A673 (cell line): ENCODE data around the gene GSG1L2. TPM values are rescaled to one million over a fixed set of nuclear protein-coding genes. Genes with fewer than 3 reads are reported as not detected.

Source experiments
- BruUV-seq: library from RNA; stranded (reverse); fragments of 400-500 nt; replicated peaks from 2 replicates; lab custom pipeline; 2021; lab: Mats Ljungman, UMichigan
- CTCF ChIA-PET: fragments of 300-600 bp; sonication (Branson Sonifier 250); formaldehyde crosslinking; loops from one replicate; lab custom pipeline; 2022; ENCODE audit warnings: antibody characterized with exemption; lab: Charles Lee
- POLR2A ChIA-PET: fragments of 300-600 bp; sonication (Branson Sonifier 250); formaldehyde crosslinking; loops from one replicate; lab custom pipeline; 2022; ENCODE audit warnings: antibody characterized with exemption; ENCODE audit not compliant: low non-redundant PET; lab: Charles Lee
- DNase-seq: peaks from one replicate; pipeline ENCODE4 v3.0.0-alpha.2; 2015; ENCODE audit warnings: low spot score
- H3K27ac ChIP-seq: fragments of 200-600 bp; sonication (generic); 2 replicates; pipeline ENCODE4 v1.5.1; 2016; ENCODE audit warnings: mixed run types, low read depth, mild to moderate bottlenecking, mixed read lengths, antibody characterized with exemption, low read length; ENCODE audit not compliant: poor library complexity, severe bottlenecking
- H3K27me3 ChIP-seq: fragments of 200-600 bp; sonication (generic); replicated peaks from 2 replicates; pipeline ENCODE4 v1.6.1; 2017; ENCODE audit warnings: mixed run types, low read depth, mild to moderate bottlenecking, mixed read lengths, antibody characterized with exemption, low read length; ENCODE audit not compliant: insufficient read depth, poor library complexity
- H3K36me3 ChIP-seq: fragments of 200-600 bp; sonication (generic); 2 replicates; pipeline ENCODE4 v1.6.1; 2016; ENCODE audit warnings: mixed run types, mild to moderate bottlenecking, mixed read lengths, antibody characterized with exemption, low read length; ENCODE audit not compliant: insufficient read depth, poor library complexity, severe bottlenecking
- H3K4me1 ChIP-seq: fragments of 200-600 bp; sonication (generic); 2 replicates; pipeline ENCODE4 v1.6.1; 2017; ENCODE audit warnings: mixed run types, mild to moderate bottlenecking, mixed read lengths, antibody characterized with exemption, low read length; ENCODE audit not compliant: insufficient read depth, poor library complexity, severe bottlenecking
- H3K4me3 ChIP-seq: fragments of 200-600 bp; sonication (generic); 2 replicates; pipeline ENCODE4 v1.5.1; 2016; ENCODE audit warnings: low read depth, mixed run types, mild to moderate bottlenecking, mixed read lengths, low read length; ENCODE audit not compliant: poor library complexity, severe bottlenecking
- H3K9me3 ChIP-seq: fragments of 200-600 bp; sonication (generic); 2 replicates; pipeline ENCODE4 v1.6.1; 2016; ENCODE audit warnings: mixed run types, low read depth, mild to moderate bottlenecking, mixed read lengths, antibody characterized with exemption, low read length; ENCODE audit not compliant: poor library complexity, severe bottlenecking
- CTCF ChIP-seq: fragments of 300-800, 200-600 bp; sonication (generic); conservative IDR thresholded peaks from 2 replicates; pipeline ENCODE4 v1.5.1; 2017; ENCODE audit warnings: low read depth, mild to moderate bottlenecking, antibody characterized with exemption, low read length, moderate library complexity, mixed read lengths
- EZH2 ChIP-seq: fragments of 200-600 bp; sonication (generic); IDR thresholded peaks from 2 replicates; pipeline ENCODE4 v1.6.1; 2017; ENCODE audit warnings: borderline replicate concordance, low read depth, mild to moderate bottlenecking, mixed read lengths, antibody characterized with exemption, low read length; ENCODE audit not compliant: poor library complexity, severe bottlenecking
- intact Hi-C: fragments of 100-400 bp; cut with micrococcal nuclease; formaldehyde crosslinking; loops from one replicate; pipeline ENCODE4 v1.10.0; 2022; ENCODE audit not compliant: unreplicated experiment
- total RNA-seq: library from RNA; stranded (reverse); gene quantifications from 2 replicates; pipeline ENCODE4 v1.2.3, GENCODE V29; 2021

The GSG1L2 gene
- total RNA-seq, 1 experiment from 2014 or later, result not detected

DNA sequence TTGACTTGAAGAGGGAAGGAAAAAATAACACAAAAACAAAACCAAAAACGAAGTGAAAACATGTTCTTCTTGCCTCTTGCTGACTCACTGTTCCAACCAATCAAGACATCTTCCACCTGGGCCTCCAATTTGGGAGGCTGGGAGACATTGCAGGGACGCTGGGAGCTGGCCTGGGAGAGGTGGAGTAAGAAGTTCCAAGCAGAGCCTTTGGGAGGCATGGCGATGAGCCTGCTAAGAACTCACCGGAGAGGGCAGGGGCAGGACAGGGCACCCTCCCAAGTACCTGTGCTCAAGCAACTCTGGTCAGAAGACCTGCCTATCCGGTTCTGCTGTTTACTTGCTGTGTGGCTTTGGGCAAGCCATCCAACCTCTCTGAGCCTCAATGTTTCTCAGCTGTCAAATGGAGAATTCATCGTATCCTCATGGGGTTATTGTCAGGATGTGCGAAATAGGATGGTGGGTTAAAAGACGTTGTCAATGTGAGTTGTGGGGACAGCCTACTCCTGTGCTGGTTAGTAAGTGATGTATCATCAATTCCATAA, 3.0 kb upstream of the GSG1L2 start:
- intact Hi-C loops, result no loop called here
- no peak for TF ChIP-seq EZH2
- no peak for TF ChIP-seq CTCF
- H3K36me3 ChIP-seq, result no peaks in the 10 kb centered on the region
- no peak for DNase-seq
- ChIA-PET CTCF (no interaction called here), POLR2A (no interaction called here)
- H3K27me3 ChIP-seq, result peaks cover 6% of the 10 kb centered on the region
- no peaks in the 10 kb centered on the region for H3K9me3 ChIP-seq
- BruUV-seq, result no TSS peak
- no peaks in the 10 kb centered on the region for H3K4me1 ChIP-seq
- H3K4me3 ChIP-seq, result no peak overlapping the region
- no peak overlapping the region for H3K27ac ChIP-seq

DNA sequence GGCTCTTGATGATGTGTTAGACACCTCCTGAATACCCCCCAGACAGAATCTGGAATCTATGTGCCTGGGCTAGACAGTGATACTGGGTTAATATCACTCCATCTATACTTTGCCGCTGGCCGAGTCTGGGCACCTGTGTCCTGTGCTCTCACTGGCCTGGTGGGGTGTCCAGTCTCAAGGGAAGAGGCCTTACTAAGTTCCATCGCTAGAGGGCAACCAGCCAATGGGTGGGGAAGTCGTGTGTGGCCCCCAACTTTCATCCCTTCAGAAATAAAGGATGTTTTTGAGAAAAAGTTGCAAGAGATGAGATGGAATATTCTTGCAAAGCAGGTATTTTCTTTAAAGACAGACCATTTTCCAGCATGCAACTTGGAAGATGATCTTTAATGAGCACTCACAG, 2.2 kb upstream of the GSG1L2 start:
- H3K27me3 ChIP-seq, result peaks cover 4% of the 10 kb centered on the region
- intact Hi-C loops, result no loop called here
- H3K36me3 ChIP-seq, result no peaks in the 10 kb centered on the region
- BruUV-seq, result no TSS peak
- POLR2A ChIA-PET, result no interaction called here
- H3K27ac ChIP-seq, result no peak overlapping the region
- no peak for DNase-seq
- H3K4me3 ChIP-seq, result no peak overlapping the region
- no peaks in the 10 kb centered on the region for H3K4me1 ChIP-seq
- TF ChIP-seq EZH2 (no peak), CTCF (no peak)
- CTCF ChIA-PET, result no interaction called here
- H3K9me3 ChIP-seq, result no peaks in the 10 kb centered on the region

- intact Hi-C loops, result no loop called here
- H3K27ac ChIP-seq, result no peak overlapping the region
- no peak for DNase-seq
- no peaks in the 10 kb centered on the region for H3K27me3 ChIP-seq
- TF ChIP-seq CTCF (no peak), EZH2 (no peak)
- H3K4me3 ChIP-seq, result no peak overlapping the region
- no peaks in the 10 kb centered on the region for H3K36me3 ChIP-seq
- H3K4me1 ChIP-seq, result no peaks in the 10 kb centered on the region
- no peaks in the 10 kb centered on the region for H3K9me3 ChIP-seq
- BruUV-seq, result no TSS peak
- CTCF ChIA-PET, result no interaction called here
- POLR2A ChIA-PET, result no interaction called here
These were observed 1.4 kb downstream of the GSG1L2 start for GRCh38 chr17:9820448-9820847.
